ENCODE results near the gene SVOPL. TPM values are rescaled to one million over a fixed set of nuclear protein-coding genes. Genes with fewer than 3 reads are reported as not detected.

Gene SVOPL
- total RNA-seq, 4 donors from 2014 or later = 0.28 to 1.5 TPM; not detected in 2

DNA sequence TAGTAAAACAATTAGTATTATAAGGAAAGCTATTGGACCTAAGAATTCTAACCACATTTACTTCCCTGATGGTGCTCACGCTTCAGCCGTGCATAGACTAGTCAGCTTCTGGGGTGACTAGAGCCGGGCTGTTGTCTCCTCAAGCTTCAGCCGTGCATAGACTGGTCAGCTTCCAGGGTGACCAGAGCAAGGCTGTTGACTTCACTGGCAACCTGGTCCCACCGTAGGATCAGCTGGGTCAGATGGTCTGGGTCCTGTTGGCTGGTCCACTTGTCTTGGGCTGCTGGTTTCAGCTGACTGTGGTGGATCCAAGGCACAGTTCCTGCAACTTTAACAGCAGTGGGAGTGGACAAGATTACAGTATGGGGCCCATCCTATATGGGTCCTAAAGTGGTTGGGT, 141.7 kb downstream of the SVOPL start:
- H3K4me3 ChIP-seq = no peak overlapping the region
- TF ChIP-seq POLR2A (IDR thresholded peaks at IDR 0.05) = no peak
- TF ChIP-seq, protein P1, sequence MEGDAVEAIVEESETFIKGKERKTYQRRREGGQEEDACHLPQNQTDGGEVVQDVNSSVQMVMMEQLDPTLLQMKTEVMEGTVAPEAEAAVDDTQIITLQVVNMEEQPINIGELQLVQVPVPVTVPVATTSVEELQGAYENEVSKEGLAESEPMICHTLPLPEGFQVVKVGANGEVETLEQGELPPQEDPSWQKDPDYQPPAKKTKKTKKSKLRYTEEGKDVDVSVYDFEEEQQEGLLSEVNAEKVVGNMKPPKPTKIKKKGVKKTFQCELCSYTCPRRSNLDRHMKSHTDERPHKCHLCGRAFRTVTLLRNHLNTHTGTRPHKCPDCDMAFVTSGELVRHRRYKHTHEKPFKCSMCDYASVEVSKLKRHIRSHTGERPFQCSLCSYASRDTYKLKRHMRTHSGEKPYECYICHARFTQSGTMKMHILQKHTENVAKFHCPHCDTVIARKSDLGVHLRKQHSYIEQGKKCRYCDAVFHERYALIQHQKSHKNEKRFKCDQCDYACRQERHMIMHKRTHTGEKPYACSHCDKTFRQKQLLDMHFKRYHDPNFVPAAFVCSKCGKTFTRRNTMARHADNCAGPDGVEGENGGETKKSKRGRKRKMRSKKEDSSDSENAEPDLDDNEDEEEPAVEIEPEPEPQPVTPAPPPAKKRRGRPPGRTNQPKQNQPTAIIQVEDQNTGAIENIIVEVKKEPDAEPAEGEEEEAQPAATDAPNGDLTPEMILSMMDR (IDR thresholded peaks at IDR 0.05) = no peak
- no peaks in the 10 kb centered on the region for H3K27me3 ChIP-seq
- H3K4me1 ChIP-seq = no peaks in the 10 kb centered on the region
- peaks cover 0 to 28% of the 10 kb centered on the region in 2 donors for H3K9me3 ChIP-seq
- intact Hi-C loops (cut with DNase I; ENCODE audit: low total_unique reads) = no loop called here
- peaks cover 0 to 2% of the 10 kb centered on the region in 2 donors for H3K36me3 ChIP-seq
- H3K27ac ChIP-seq = no peak overlapping the region
- DNase-seq = no peak

DNA sequence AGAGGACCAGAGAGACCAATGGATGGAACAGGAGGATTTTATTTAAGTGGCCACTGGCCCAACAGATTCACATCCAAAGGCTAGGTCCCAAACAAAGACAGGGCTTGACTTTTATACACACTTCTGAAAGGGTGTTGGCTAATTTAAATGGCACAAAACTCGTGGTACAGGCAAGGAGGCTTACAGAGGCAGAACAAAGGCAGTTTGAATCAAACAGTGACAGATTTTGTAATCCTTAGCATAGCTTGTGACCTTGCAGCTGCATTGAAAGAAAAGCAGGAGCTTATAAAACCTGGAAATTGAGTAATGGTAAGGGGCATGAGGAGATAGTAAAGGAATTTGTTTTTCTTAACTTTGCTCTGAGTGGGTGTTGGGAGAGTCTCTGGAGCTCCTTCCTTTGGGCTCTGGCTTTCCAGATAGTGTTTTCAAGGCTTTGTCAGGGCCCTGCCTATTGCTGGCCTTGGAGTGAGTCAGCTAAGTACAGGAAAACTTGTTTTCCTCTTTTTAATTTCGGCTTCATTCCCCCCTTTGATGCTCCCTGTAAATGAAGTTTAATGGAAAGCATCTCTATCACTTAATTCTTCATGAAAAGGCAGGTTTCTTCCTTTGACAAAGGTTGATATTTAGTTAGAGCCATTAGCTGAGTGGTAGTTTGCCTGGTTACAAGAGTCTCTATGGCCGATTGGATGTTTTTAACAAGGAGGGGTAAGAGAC, 144.2 kb downstream of the SVOPL start:
- H3K27me3 ChIP-seq = no peaks in the 10 kb centered on the region
- intact Hi-C loops (cut with DNase I; ENCODE audit: low total_unique reads) = no loop called here
- H3K27ac ChIP-seq = no peak overlapping the region
- no peak for DNase-seq
- H3K4me3 ChIP-seq = no peak overlapping the region
- no peak for TF ChIP-seq POLR2A (IDR thresholded peaks at IDR 0.05)
- TF ChIP-seq, protein P1 (IDR thresholded peaks at IDR 0.05) = no peak
- peaks cover 0 to 18% of the 10 kb centered on the region in 2 donors for H3K9me3 ChIP-seq
- H3K36me3 ChIP-seq = peaks cover 0 to 2% of the 10 kb centered on the region in 2 donors
- no peaks in the 10 kb centered on the region for H3K4me1 ChIP-seq

DNA sequence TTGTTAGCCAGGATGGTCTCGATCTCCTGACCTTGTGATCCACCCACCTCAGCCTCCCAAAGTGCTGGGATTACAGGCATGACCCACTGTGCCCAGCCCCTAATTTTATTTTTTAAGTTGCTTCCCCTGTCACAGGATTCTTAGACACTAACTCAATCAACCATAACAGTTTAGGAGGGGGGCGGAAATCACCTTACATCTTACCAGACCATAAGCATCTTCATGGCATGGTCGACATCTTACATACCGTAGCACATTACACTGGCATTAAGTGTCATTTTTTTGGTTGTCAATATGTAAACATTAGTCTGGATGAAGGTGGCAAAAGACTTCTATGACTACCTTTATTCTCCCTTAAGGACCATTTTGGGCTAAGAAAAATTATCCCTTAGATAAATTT, 145.5 kb downstream of the SVOPL start:
- TF ChIP-seq, protein P1 (IDR thresholded peaks at IDR 0.05) = no peak
- no peak for TF ChIP-seq POLR2A (IDR thresholded peaks at IDR 0.05)
- no peaks in the 10 kb centered on the region for H3K4me1 ChIP-seq
- no peak for DNase-seq
- peaks cover 0 to 18% of the 10 kb centered on the region in 2 donors for H3K9me3 ChIP-seq
- no peak overlapping the region for H3K27ac ChIP-seq
- intact Hi-C loops (cut with DNase I; ENCODE audit: low total_unique reads) = no loop called here
- H3K27me3 ChIP-seq = no peaks in the 10 kb centered on the region
- H3K36me3 ChIP-seq = peaks cover 0 to 2% of the 10 kb centered on the region in 2 donors
- no peak overlapping the region for H3K4me3 ChIP-seq

DNA sequence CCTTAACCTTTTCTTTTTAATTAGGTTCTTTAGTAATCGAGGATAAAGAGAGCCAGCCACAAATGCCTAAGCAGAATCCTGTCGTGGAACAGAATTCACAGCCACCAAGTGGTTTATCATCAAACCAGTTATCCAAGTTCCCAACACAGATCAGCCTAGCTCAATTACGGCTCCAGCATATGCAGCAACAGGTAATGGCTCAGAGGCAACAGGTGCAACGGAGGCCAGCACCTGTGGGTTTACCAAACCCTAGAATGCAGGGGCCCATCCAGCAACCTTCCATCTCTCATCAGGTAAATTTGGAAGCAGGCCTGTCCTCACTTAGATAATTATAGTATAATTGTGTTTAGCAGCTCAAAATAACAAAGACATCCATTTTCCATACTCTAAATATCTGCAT, 146.5 kb downstream of the SVOPL start:
- TF ChIP-seq, protein P1 (IDR thresholded peaks at IDR 0.05) = no peak
- no peak for TF ChIP-seq POLR2A (IDR thresholded peaks at IDR 0.05)
- no peak for DNase-seq
- no peak overlapping the region for H3K27ac ChIP-seq
- H3K9me3 ChIP-seq = peaks cover 0 to 18% of the 10 kb centered on the region in 2 donors
- H3K4me1 ChIP-seq = no peaks in the 10 kb centered on the region
- H3K36me3 ChIP-seq = peaks cover 0 to 2% of the 10 kb centered on the region in 2 donors
- intact Hi-C loops (cut with DNase I; ENCODE audit: low total_unique reads) = no loop called here
- H3K4me3 ChIP-seq = no peak overlapping the region
- H3K27me3 ChIP-seq = no peaks in the 10 kb centered on the region

DNA sequence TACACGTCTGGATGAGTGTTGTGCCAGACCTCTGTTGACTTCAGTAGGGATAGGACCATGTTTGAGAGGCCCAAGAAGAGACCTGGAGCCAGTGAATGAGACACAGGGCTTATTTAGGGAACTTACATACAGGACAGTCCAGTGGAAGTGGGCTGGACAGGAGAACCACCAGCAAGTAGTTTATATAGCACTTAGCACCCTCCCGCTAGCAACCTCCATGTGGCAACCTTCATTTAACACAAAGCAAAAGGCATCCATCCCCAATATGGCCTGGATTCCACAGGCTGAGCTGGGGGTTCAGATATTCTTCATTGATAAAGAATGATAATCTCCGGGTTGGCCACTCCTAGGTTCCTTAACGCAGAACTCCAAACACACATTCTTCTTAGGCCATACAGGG, 147.4 kb downstream of the SVOPL start:
- Histone ChIP-seq H3K27me3 (no peaks in the 10 kb centered on the region), H3K27ac (no peak overlapping the region), H3K9me3 (peaks cover 0 to 18% of the 10 kb centered on the region in 2 donors), H3K4me3 (no peak overlapping the region), H3K4me1 (no peaks in the 10 kb centered on the region), H3K36me3 (peaks cover 0 to 2% of the 10 kb centered on the region in 2 donors)
- DNase-seq = no peak
- intact Hi-C loops (cut with DNase I; ENCODE audit: low total_unique reads) = no loop called here
- TF ChIP-seq POLR2A (IDR thresholded peaks at IDR 0.05) = no peak
- TF ChIP-seq, protein P1 (IDR thresholded peaks at IDR 0.05) = no peak

Data from uterus (tissue), 4 donors.